ENCODE measurements around the gene OR5AK2.
"Not testable (repeated sequence)": the region's sequence is repeated elsewhere in the genome, so short reads cannot be mapped to it uniquely, and the experiment has no call there.

OR5AK2 gene, protein sequence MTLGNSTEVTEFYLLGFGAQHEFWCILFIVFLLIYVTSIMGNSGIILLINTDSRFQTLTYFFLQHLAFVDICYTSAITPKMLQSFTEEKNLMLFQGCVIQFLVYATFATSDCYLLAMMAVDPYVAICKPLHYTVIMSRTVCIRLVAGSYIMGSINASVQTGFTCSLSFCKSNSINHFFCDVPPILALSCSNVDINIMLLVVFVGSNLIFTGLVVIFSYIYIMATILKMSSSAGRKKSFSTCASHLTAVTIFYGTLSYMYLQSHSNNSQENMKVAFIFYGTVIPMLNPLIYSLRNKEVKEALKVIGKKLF

DNA sequence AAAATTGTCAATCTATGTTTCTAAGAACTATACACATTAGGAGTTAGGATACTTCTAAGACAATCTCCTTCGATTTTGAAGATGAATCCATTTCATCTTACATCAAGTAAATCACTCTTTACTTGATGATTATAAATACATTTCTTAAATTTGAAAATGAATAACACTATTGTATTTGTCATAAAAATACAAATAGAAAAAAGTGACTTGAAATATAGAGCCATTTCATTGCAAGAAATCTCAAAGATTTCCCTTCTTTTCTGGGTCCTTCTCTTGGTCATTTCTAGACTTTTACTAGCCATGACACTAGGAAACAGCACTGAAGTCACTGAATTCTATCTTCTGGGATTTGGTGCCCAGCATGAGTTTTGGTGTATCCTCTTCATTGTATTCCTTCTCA lies at the start of gene OR5AK2:
Gene OR5AK2 (plus strand): TSS at position 301 of the 400 bp plus-strand sequence. CDS start 0 bp downstream, at position 301.
- FAIRE-seq (no peak), DNase-seq (ENCODE audit: insufficient read length, low spot score) (no peak)

DNA sequence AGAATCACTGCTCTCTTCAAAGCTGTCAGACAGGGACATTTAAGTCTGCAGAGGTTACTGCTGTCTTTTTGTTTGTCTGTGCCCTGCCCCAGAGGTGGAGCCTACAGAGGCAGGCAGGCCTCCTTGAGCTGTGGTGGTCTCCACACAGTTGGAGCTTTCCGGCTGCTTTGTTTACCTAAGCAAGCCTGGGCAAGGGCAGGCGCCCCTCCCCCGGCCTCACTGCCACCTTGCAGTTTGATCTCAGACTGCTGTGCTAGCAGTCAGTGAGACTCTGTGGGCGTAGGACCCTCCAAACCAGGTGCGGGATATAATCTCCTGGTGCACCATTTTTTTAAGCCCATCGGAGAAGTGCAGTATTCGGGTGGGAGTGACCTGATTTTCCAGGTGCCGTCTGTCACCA lies 43.2 kb upstream of the OR5AK2 start:
- FAIRE-seq; DNase-seq (ENCODE audit: insufficient read length, low spot score): not testable (repeated sequence)

DNA sequence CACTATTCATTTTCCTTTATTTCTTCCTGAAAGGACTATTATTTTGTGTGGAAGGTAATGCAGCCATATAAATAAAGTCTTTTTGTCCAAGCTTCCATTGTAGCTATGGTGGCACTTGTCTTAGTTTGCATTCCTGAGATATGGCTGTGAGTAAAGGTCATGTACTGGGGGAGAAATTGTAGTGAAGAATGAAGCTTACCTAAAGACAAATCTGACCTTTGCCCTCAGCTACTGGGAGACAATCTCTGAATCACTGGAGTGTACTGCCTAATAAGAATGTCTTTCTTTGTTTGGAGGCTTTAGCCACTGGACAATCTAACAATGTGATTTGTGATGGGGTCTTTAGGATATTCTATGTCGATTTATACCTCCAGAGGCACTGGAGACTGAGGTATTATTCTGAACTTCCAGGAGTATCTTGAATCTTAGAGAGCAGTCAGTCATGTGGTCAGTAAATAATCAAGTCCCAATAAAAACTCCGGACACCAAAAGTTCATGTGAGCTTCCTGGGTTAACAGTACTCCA lies 39.7 kb upstream of the OR5AK2 start:
- no peak for FAIRE-seq

DNA sequence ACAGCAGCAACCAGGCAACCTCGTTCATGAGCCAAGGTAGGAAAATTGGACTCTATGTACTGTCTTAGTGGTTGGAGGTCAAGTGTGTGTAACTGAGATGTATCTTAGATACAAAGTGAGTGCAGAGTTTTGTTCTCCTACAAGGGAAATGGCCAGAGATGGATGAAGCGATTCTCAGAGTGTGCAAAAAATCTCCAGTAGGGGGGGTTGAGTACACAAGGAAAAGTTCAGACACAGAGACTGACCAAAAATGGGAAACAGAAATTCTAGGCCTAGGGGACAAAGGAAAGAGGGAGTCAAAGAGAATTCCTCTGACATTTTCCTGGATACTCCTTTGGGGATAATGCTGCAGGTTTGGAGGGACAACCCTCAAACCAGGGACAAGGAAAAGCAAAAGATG lies 38.2 kb upstream of the OR5AK2 start:
- FAIRE-seq (no peak), DNase-seq (ENCODE audit: insufficient read length, low spot score) (no peak)

More for the DNA sequence above, 39.7 kb upstream of the OR5AK2 start:
- no peak for DNase-seq (ENCODE audit: insufficient read length, low spot score)

DNA sequence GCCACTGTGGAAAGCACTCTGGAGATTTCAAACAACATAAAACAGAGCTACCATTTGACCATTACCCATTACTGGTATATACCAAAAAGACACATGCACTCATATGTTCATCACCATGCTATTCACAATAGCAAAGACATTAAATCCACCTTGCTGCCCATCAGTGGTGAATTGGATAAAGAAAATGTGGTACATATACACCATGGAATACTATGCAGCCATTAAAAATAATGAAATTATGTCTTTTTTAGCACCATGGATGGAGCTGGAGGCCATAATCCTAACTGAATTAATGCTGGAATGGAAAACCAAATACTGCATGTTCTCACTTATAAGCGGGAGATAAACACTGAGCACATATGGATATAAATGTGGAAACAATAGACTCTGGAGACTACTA lies 34.8 kb upstream of the OR5AK2 start:
- FAIRE-seq; DNase-seq (ENCODE audit: insufficient read length, low spot score): not testable (repeated sequence)

DNA sequence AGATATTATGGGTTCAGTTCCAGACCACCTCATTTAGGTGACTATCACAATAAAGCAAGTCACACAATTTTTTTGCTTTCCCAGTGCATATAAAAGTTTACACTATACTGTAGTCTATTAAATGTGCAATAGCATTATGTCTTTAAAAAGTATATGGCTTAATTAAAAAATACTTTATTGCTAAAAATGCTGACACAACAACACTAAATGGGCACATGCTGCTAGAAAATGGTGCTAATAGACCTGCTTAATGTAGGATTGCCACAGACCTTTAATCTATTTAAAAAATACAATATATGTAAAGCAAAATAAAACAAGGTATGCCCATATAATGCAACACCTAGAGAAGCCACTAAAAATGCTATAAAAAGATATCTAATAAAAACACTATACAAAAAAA lies 27.1 kb upstream of the OR5AK2 start:
- no peak for DNase-seq (ENCODE audit: insufficient read length, low spot score)
- FAIRE-seq, result no peak

GRCh38 chr11:56967726-56968125 lies 21.0 kb upstream of the OR5AK2 start:
- FAIRE-seq, result no peak

GRCh38 chr11:56968524-56968923 lies 20.2 kb upstream of the OR5AK2 start:
- DNase-seq (ENCODE audit: insufficient read length, low spot score), result no peak
- no peak for FAIRE-seq

More at GRCh38 chr11:56967726-56968125, 21.0 kb upstream of the OR5AK2 start:
- no peak for DNase-seq (ENCODE audit: insufficient read length, low spot score)

DNA sequence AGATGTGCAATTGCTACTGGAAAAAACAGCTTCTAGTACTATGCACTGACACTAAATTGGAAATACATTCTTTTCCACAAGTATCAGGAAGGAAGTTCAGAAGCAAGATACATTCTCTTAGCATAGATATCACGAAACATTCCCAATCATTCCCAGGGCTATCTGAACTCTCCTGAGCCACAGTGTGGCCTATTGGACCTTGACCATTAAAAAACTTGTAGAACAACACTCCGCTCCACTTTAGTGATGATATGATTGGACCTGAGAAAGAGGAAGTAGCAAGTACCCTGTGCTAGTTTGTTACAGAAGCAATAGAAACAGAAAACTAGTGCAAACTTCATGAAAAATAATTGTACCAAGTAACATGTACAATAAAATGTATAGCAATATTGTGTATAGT lies 11.4 kb upstream of the OR5AK2 start:
- no peak for FAIRE-seq
- DNase-seq (ENCODE audit: insufficient read length, low spot score), result no peak

GRCh38 chr11:56990702-56991101 lies 2.0 kb downstream of the OR5AK2 start:
- no peak for FAIRE-seq
- no peak for DNase-seq (ENCODE audit: insufficient read length, low spot score)

DNA sequence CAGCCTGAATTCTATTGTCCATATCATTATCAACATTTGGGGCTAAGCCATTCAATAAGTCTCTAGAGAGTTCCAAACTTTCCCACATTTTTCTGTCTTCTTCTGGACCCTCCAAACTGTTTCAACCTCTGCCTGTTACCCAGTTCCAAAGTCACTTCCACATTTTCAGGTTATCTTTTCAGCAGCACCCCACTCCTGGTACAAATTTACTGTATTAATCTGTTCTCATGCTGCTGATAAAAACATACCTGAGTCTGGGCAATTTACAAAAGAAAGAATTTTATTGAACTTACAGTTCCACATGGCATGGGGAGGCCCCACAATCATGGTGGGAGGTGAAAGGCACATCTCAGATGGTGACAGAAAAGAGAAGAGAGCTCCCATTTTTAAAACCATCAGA lies 5.8 kb downstream of the OR5AK2 start:
- DNase-seq (ENCODE audit: insufficient read length, low spot score) (no peak), FAIRE-seq (no peak)

- DNase-seq (ENCODE audit: insufficient read length, low spot score), result no peak
- FAIRE-seq, result no peak
Measured at GRCh38 chr11:57001674-57002401, 13.1 kb downstream of the OR5AK2 start.

- DNase-seq (ENCODE audit: insufficient read length, low spot score) (no peak), FAIRE-seq (no peak)
Measured at GRCh38 chr11:57008373-57008772, 19.7 kb downstream of the OR5AK2 start.

DNA sequence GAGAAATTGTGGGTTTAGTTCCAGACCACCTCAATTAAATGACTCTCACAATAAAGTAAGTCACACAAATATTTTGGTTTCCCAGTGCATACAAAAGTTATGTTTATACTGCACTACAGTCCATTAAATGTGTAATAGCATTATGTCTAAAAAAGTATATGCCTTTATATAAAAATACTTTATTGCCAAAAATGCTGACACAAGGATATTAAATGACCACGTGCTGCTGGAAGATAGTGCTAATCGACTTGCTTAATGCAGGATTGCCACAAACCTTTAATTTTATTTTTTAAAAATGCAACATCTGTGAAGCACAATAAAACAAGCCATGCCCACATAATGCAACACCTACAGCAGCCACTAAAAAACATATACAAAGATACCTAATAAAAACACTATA lies 27.0 kb downstream of the OR5AK2 start:
- DNase-seq (ENCODE audit: insufficient read length, low spot score), result no peak
- no peak for FAIRE-seq

DNA sequence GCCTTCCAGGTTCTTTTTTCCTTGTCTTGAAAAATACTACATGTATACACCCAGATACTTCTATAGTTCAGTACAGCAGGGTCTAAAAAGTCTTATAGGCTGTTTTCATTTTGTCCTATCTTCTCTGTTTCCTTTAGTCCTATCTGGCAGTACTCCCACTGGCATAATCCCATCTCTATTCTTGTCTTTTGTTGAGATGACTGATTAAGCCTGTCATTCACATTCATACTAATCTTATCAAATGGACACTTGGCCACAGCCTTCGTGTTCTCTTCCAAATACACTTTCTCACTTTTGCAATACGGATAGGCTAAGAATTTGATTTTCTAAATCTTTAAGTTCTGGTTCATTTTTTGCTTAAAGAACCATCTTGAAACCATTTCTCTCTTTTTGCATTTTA lies 42.8 kb downstream of the OR5AK2 start:
- no peak for DNase-seq (ENCODE audit: insufficient read length, low spot score)
- no peak for FAIRE-seq

Data from GM19239 (cell line).